Measurements from ENCODE around the gene AKR1C1.

Gene AKR1C1

DNA sequence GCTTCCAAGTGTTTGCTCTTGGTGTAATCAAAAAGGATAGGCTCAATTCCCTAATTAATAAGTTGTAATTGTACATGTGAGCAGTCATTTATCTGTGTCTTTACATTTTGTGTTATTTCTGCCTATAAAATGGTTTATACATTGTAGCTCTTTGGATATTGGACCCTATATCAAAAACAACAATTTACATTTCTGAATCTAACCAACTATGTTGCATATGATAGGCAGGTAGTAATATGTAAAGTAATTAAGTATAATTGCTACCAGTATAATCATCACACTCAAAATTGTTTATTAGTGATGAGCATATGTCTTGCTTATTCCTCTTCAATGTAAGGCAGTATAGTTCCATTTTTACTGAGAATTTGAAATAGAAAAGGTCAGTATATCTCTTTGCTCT is 13.8 kb downstream of the AKR1C1 start:
- TF ChIP-seq, protein P1, sequence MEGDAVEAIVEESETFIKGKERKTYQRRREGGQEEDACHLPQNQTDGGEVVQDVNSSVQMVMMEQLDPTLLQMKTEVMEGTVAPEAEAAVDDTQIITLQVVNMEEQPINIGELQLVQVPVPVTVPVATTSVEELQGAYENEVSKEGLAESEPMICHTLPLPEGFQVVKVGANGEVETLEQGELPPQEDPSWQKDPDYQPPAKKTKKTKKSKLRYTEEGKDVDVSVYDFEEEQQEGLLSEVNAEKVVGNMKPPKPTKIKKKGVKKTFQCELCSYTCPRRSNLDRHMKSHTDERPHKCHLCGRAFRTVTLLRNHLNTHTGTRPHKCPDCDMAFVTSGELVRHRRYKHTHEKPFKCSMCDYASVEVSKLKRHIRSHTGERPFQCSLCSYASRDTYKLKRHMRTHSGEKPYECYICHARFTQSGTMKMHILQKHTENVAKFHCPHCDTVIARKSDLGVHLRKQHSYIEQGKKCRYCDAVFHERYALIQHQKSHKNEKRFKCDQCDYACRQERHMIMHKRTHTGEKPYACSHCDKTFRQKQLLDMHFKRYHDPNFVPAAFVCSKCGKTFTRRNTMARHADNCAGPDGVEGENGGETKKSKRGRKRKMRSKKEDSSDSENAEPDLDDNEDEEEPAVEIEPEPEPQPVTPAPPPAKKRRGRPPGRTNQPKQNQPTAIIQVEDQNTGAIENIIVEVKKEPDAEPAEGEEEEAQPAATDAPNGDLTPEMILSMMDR (IDR thresholded peaks at IDR 0.05; ENCODE audit: borderline replicate concordance, control extremely low read depth, extremely low read depth, insufficient read depth, missing control alignments) = no peak
- in situ Hi-C loops (cut with MboI; ENCODE audit: low sequenced_read_pairs, unreplicated experiment) = no loop called here

DNA sequence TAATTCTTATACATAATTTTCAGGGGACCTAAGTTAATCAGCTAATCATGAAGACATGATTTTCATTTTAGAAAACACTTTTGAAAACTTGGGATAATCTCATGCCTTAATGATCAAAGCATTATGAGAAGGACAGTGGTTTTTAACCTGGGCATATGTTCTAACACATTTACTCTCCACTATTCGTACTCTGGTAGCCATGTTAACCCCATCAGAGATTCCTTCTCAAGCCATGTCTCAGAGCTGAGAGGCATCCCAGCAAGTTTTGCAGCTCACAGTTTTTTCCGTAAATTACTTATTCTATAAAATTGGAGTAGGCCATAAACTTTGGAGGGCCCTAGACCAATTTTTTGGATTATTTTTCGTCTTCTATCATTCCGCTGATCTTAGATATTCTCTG is 15.7 kb downstream of the AKR1C1 start:
- in situ Hi-C loops (cut with MboI; ENCODE audit: low sequenced_read_pairs, unreplicated experiment) = no loop called here
- TF ChIP-seq, protein P1 (IDR thresholded peaks at IDR 0.05; ENCODE audit: borderline replicate concordance, control extremely low read depth, extremely low read depth, insufficient read depth, missing control alignments) = no peak
- no peak for DNase-seq (ENCODE audit: low spot score)

More for the DNA sequence above, 13.8 kb downstream of the AKR1C1 start:
- no peak for DNase-seq (ENCODE audit: low spot score)

DNA sequence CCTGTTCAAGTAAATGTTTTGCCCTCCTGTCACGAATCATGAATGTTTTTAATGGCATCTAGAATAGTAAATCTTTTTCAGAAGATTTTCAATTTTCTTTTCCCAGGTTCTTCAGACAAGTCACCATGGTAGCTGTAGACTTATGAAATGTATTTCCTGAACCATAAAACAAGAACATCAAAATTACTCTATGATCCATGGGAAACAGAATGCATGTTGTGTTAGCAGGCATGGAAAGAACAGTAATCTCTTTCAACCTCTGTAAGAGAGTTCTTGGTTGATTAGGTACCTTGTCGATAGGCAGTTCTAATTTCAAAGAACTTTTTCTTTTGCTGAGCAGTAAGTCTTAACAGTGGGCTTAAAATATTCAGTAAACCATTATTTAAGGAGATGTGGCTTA is 17.6 kb downstream of the AKR1C1 start:
- in situ Hi-C loops (cut with MboI; ENCODE audit: low sequenced_read_pairs, unreplicated experiment) = no loop called here
- no peak for DNase-seq (ENCODE audit: low spot score)
- TF ChIP-seq, protein P1 (IDR thresholded peaks at IDR 0.05; ENCODE audit: borderline replicate concordance, control extremely low read depth, extremely low read depth, insufficient read depth, missing control alignments) = no peak

DNA sequence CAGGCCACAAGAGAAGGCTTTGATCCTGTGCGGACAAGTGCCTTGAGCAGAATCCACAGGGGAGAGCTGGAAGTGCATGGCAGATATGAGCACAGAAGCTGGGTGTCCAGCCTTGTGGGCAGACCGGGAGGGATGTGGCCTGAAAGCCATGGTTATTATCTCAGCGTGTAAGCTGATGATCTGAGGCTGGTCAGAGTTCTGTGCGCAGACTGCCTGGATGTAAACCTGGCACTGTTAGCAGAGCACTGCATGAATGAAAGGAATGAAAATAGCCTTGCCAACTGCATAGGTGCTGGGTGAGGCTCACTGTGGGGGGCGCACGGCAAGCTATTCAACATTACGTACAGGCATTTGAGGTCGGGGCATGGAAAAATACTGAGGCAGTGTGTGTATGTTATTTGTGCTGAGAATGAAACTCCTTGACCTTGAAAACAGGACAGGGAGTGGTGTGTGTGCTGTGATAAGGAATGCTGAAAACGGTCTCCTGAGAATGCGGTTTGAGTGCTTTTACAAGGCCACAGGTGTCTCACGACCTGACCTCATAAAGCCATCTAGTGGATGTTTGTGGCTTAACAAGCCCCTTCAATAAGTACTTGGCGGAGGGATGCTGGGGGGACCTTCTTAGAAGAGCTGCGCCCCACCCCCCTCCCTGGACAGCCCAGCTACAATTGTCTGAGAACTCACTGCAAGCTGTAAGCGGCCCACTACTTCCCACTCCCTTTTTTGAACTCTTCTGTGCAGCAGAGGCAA is 18.7 kb downstream of the AKR1C1 start:
- in situ Hi-C loops (cut with MboI; ENCODE audit: low sequenced_read_pairs, unreplicated experiment) = no loop called here

DNA sequence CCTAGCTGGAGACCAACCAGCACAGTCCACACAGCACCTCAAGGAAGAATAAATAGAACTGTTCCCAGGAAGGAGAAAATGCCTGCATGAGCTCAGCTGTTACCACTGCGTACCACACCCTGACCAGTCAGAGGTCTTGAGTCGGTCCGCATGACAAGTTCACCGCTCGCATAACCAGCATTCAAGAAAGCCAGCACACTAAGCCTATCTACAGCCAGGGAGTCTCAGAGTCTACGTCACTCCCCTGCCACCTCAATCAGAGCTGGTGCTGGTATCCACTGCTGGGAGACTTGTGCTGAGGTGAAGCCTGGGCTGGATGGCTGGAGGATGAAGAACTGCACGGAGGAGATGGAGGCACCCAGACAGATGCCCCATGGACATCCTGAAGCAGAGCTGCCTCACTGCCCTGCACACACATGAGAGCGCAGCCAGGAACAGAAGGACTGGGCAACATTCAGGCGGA is 19.6 kb downstream of the AKR1C1 start:
- no peak for DNase-seq (ENCODE audit: low spot score)
- in situ Hi-C loops (cut with MboI; ENCODE audit: low sequenced_read_pairs, unreplicated experiment) = no loop called here

More for the DNA sequence above, 18.7 kb downstream of the AKR1C1 start:
- TF ChIP-seq, protein P1 (IDR thresholded peaks at IDR 0.05; ENCODE audit: borderline replicate concordance, control extremely low read depth, extremely low read depth, insufficient read depth, missing control alignments) = peak; percentile 41
- DNase-seq (ENCODE audit: low spot score) = peak; percentile 11

DNA sequence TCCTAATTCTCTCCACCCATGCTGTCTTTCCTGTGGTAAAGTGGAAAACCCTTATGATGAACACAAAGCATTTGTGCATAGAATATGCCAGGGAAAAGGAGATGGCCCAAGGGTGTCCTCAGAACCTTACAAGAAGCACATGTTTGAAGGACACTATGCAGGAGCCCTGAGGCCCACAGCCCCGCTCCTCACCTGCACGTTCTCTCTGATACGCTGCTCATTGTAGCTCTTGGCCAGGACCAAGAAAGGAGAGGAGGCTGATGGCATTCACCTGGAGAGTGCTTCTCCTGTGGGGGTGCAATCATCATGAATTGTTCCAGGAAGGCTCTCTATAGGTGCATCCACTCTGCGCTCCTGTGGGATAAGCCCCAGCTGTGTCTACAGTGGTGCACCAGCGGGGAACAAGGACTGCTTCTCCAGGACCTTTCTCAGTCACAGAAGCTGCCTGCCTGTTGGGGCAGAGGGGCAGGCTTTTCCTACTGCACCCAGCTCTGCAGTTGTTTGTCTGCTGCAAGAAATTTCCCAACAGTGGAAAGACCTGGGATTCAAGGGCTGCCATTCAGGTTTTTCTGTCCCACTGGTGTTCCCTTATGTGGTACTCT is 20.5 kb downstream of the AKR1C1 start:
- TF ChIP-seq, protein P1 (IDR thresholded peaks at IDR 0.05; ENCODE audit: borderline replicate concordance, control extremely low read depth, extremely low read depth, insufficient read depth, missing control alignments) = no peak
- no peak for DNase-seq (ENCODE audit: low spot score)
- in situ Hi-C loops (cut with MboI; ENCODE audit: low sequenced_read_pairs, unreplicated experiment) = no loop called here

More for the DNA sequence above, 19.6 kb downstream of the AKR1C1 start:
- TF ChIP-seq, protein P1 (IDR thresholded peaks at IDR 0.05; ENCODE audit: borderline replicate concordance, control extremely low read depth, extremely low read depth, insufficient read depth, missing control alignments) = no peak

Measured in GM13976 (cell line).